Caco-2 (cell line): ENCODE data around the gene FRMD4A. TPM values are rescaled to one million over a fixed set of nuclear protein-coding genes. Genes with fewer than 3 reads are reported as not detected.

Experiments used
- BruUV-seq: library from RNA; stranded (reverse); fragments of 400-500 nt; replicated peaks from 2 replicates; lab custom pipeline; 2021; lab: Mats Ljungman, UMichigan
- CTCF ChIA-PET: fragments of 300-600 bp; sonication (Branson Sonifier 250); formaldehyde crosslinking; loops from one replicate; lab custom pipeline; 2022; ENCODE audit warnings: antibody characterized with exemption; lab: Charles Lee
- POLR2A ChIA-PET: fragments of 300-600 bp; sonication (Branson Sonifier 250); formaldehyde crosslinking; loops from one replicate; lab custom pipeline; 2022; ENCODE audit warnings: antibody characterized with exemption; lab: Charles Lee
- DNase-seq, 2 experiments: peaks; one replicate each; pipeline versions ENCODE4 v3.0.0 to v3.0.0-alpha.2; 2020 to 2022
- H3K27me3 ChIP-seq: replicated peaks from 2 replicates; pipeline ENCODE4 v1.6.0; 2011; ENCODE audit warnings: low read length; ENCODE audit not compliant: control insufficient read depth, insufficient read depth
- H3K36me3 ChIP-seq: 2 replicates; pipeline ENCODE4 v1.5.1; 2011; ENCODE audit warnings: low read length; ENCODE audit not compliant: control insufficient read depth, insufficient read depth
- H3K4me1 ChIP-seq: fragments of 250-450 bp; sonication (Bioruptor Pico); 2 replicates; pipeline ENCODE4 v1.5.1; 2020; ENCODE audit warnings: mild to moderate bottlenecking
- H3K4me3 ChIP-seq: 2 replicates; pipeline ENCODE4 v1.5.1; 2011; ENCODE audit warnings: low read depth, mild to moderate bottlenecking, control low read depth, low read length
- H3K9me3 ChIP-seq: fragments of 250-450 bp; sonication (Bioruptor Pico); 2 replicates; pipeline ENCODE4 v1.5.1; 2020; ENCODE audit warnings: mild to moderate bottlenecking, moderate library complexity
- H3K27ac Mint-ChIP-seq: one replicate; pipeline ENCODE4 v1.8.0; 2022; ENCODE audit warnings: mixed read lengths; ENCODE audit not compliant: unreplicated experiment
- H3K27me3 Mint-ChIP-seq: one replicate; pipeline ENCODE4 v1.8.0; 2022; ENCODE audit warnings: mixed read lengths; ENCODE audit not compliant: insufficient read depth, unreplicated experiment
- H3K36me3 Mint-ChIP-seq: one replicate; pipeline ENCODE4 v1.8.0; 2022; ENCODE audit warnings: mild to moderate bottlenecking, mixed read lengths; ENCODE audit not compliant: insufficient read depth, unreplicated experiment
- H3K4me1 Mint-ChIP-seq: one replicate; pipeline ENCODE4 v1.8.0; 2022; ENCODE audit warnings: low read depth, mixed read lengths; ENCODE audit not compliant: unreplicated experiment
- H3K4me3 Mint-ChIP-seq: one replicate; pipeline ENCODE4 v1.8.0; 2022; ENCODE audit warnings: mild to moderate bottlenecking, moderate library complexity, mixed read lengths; ENCODE audit not compliant: unreplicated experiment
- H3K9me3 Mint-ChIP-seq: one replicate; pipeline ENCODE4 v1.8.0; 2022; ENCODE audit warnings: mixed read lengths; ENCODE audit not compliant: unreplicated experiment
- intact Hi-C: fragments of 100-400 bp; cut with micrococcal nuclease; formaldehyde crosslinking; loops from one replicate; pipeline ENCODE4 v1.10.0; 2022; ENCODE audit not compliant: unreplicated experiment
- total RNA-seq: library from RNA; stranded (reverse); gene quantifications from 2 replicates; pipeline ENCODE4 v1.2.3, GENCODE V29; 2022
- TF ChIP-seq, protein P1 (sequence below), 2 experiments: fragments of 200-600 bp in 1 of 2; IDR thresholded peaks; 1 replicate in 1 of 2; 2 replicates in 1 of 2; pipeline versions ENCODE4 v1.5.1 to v1.8.0; 2011 to 2022; ENCODE audit warnings: antibody characterized with exemption in 1 of 2, control low read depth in 1 of 2, inconsistent platforms in 1 of 2, low read depth in 1 of 2, low read length in 1 of 2, mild to moderate bottlenecking in 1 of 2, moderate library complexity in 1 of 2; ENCODE audit not compliant: insufficient read depth in 1 of 2, severe bottlenecking in 1 of 2, unreplicated experiment in 1 of 2

The FRMD4A gene
- total RNA-seq, 1 experiment from 2014 or later, result 52.1 TPM

DNA sequence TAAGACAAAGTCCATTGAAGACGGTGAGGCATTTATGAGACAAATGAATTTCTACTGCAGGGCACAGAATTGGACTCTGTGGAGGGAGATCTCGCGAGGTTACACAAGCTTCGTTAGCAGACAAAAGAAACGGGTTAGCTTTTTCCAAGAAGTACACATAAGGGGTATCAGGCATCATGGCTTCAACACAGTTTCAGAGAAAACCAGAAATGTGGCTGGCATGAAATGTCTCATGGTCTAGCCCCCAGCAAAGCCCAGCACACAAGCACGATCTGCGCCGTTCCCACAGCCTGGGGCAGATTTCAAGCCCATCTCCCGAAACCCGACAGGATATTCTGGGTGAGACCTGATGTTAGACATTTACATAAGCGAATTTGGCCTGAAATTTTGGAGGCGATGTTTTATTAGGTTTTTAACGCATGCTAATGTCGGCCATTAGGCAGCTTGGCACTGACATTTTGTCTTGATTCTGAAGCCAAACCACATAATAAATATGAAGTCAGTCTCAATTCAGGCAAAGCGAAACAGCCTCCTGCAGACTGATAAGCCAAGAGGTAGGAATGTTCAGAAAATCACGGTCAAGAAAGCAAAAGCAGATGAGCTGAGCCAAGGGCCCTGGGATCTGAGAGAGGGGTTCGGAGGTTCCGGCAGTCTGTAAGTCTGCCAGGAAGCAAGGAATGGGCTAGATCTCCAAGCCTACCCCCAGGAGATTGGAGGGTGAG is 503.5 kb downstream of the FRMD4A start:
- no peaks in the 10 kb centered on the region; the same call in 1 of the 2 replicates for H3K27me3 ChIP-seq
- no peaks in the 10 kb centered on the region for H3K36me3 Mint-ChIP-seq
- H3K9me3 ChIP-seq, result no peaks in the 10 kb centered on the region
- no peaks in the 10 kb centered on the region for H3K36me3 ChIP-seq
- TF ChIP-seq, protein P1, sequence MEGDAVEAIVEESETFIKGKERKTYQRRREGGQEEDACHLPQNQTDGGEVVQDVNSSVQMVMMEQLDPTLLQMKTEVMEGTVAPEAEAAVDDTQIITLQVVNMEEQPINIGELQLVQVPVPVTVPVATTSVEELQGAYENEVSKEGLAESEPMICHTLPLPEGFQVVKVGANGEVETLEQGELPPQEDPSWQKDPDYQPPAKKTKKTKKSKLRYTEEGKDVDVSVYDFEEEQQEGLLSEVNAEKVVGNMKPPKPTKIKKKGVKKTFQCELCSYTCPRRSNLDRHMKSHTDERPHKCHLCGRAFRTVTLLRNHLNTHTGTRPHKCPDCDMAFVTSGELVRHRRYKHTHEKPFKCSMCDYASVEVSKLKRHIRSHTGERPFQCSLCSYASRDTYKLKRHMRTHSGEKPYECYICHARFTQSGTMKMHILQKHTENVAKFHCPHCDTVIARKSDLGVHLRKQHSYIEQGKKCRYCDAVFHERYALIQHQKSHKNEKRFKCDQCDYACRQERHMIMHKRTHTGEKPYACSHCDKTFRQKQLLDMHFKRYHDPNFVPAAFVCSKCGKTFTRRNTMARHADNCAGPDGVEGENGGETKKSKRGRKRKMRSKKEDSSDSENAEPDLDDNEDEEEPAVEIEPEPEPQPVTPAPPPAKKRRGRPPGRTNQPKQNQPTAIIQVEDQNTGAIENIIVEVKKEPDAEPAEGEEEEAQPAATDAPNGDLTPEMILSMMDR (IDR thresholded peaks at IDR 0.05; ENCODE audit: insufficient read depth in 1 of 2, low read depth in 1 of 2, low read length in 1 of 2, severe bottlenecking in 1 of 2, unreplicated experiment in 1 of 2), result no peak
- no peak for DNase-seq
- H3K27ac Mint-ChIP-seq, result no peak overlapping the region
- no peak overlapping the region for H3K4me3 Mint-ChIP-seq
- CTCF ChIA-PET, result no interaction called here
- H3K4me3 ChIP-seq, result no peak overlapping the region
- no peaks in the 10 kb centered on the region for H3K4me1 ChIP-seq
- H3K4me1 Mint-ChIP-seq, result no peaks in the 10 kb centered on the region
- H3K27me3 Mint-ChIP-seq, result peaks cover 9% of the 10 kb centered on the region
- no TSS peak for BruUV-seq
- intact Hi-C loops, result no loop called here
- no peaks in the 10 kb centered on the region for H3K9me3 Mint-ChIP-seq
- POLR2A ChIA-PET, result no interaction called here

DNA sequence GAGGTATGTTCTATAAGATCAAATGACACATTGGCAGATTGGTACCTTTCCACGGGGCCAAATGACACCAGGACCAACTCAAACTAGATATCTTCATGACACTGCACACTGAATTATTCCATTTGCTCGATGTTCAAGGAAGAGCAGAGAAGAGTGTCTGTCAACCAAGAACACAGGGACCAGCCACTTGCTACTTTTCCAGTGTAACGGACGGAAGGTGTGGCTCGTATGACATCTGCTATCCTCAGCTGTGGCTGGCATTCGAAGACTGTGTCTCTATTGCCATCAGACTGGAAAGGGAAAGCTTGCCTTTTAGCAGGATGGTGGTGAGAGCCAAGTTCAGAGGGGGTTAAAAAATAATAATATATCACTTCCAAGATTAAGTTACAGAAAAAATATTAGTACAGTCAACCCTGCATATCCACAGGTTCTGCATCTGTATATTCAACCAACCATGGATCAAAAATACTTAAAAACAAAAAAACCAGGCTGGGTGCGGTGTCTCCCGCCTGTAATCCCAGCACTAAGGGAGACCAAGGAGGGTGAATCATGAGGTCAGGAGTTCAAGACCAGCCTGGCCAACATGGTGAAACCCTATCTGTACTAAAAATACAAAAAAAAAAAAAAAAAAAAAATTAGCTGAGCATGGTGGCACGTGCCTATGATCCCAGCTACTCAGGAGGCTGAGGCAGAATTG is 506.9 kb downstream of the FRMD4A start:
- no TSS peak for BruUV-seq
- ChIA-PET CTCF (no interaction called here), POLR2A (no interaction called here)
- H3K4me1 Mint-ChIP-seq, result no peaks in the 10 kb centered on the region
- Histone ChIP-seq H3K9me3 (no peaks in the 10 kb centered on the region), H3K36me3 (no peaks in the 10 kb centered on the region), H3K27me3 (peaks cover 3% of the 10 kb centered on the region), H3K4me1 (no peaks in the 10 kb centered on the region), H3K4me3 (no peak overlapping the region)
- no peaks in the 10 kb centered on the region for H3K9me3 Mint-ChIP-seq
- TF ChIP-seq, protein P1 (IDR thresholded peaks at IDR 0.05; ENCODE audit: insufficient read depth in 1 of 2, low read depth in 1 of 2, low read length in 1 of 2, severe bottlenecking in 1 of 2, unreplicated experiment in 1 of 2), result no peak
- no peak for DNase-seq
- H3K27ac Mint-ChIP-seq, result no peak overlapping the region
- intact Hi-C loops, result no loop called here
- H3K4me3 Mint-ChIP-seq, result no peak overlapping the region
- H3K36me3 Mint-ChIP-seq, result no peaks in the 10 kb centered on the region
- H3K27me3 Mint-ChIP-seq, result peaks cover 24% of the 10 kb centered on the region

DNA sequence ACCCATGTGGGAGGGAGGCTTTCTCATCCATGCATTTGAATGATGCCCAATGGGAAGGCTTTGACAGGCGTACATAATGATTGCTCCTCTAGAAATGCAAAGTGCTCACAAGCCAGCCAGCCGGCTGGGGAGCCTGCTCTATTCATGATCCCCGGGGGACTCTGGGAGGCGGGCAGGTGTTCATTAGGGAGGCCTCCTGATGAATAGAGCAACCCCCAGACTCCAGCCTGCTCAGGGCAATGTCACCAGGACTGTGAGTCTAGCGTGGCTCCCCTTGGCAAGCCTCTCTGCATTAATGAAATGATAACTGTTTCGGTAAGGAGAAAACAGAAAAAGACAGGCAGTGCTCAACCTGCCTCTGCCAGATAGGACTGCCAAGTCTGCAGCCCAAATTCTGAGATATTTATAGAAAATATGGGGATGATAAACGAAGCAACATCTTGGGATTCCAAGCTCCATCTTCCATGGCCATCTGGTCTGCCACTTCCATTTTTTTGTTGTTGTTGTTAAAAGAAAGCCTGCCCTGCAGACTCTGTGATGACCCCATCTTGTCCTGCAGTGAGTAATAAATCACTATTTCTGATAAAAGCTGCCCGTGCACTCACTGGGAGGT is 507.5 kb downstream of the FRMD4A start:
- Histone ChIP-seq H3K9me3 (no peaks in the 10 kb centered on the region), H3K4me1 (no peaks in the 10 kb centered on the region), H3K4me3 (no peak overlapping the region), H3K36me3 (no peaks in the 10 kb centered on the region), H3K27me3 (peaks cover 3% of the 10 kb centered on the region)
- no peak overlapping the region for H3K27ac Mint-ChIP-seq
- ChIA-PET POLR2A (no interaction called here), CTCF (no interaction called here)
- peaks cover 24% of the 10 kb centered on the region for H3K27me3 Mint-ChIP-seq
- H3K36me3 Mint-ChIP-seq, result no peaks in the 10 kb centered on the region
- BruUV-seq, result no TSS peak
- TF ChIP-seq, protein P1 (IDR thresholded peaks at IDR 0.05; ENCODE audit: insufficient read depth in 1 of 2, low read depth in 1 of 2, low read length in 1 of 2, severe bottlenecking in 1 of 2, unreplicated experiment in 1 of 2), result no peak
- intact Hi-C loops, result no loop called here
- no peak overlapping the region for H3K4me3 Mint-ChIP-seq
- H3K4me1 Mint-ChIP-seq, result no peaks in the 10 kb centered on the region
- no peak for DNase-seq
- H3K9me3 Mint-ChIP-seq, result no peaks in the 10 kb centered on the region
